Stimulated activated CD8-positive, alpha-beta memory T cell treated with anti-CD3 and anti-CD28 coated beads, Interleukin-15, amount 100 ng/mL, for 1 hour (primary cell): ENCODE measurements around the gene MYT1.

ENCODE experiments used
- DNase-seq: peaks from one replicate; pipeline ENCODE4 v3.0.0-alpha.2; 2020; ENCODE audit warnings: low read depth

The MYT1 gene

DNA sequence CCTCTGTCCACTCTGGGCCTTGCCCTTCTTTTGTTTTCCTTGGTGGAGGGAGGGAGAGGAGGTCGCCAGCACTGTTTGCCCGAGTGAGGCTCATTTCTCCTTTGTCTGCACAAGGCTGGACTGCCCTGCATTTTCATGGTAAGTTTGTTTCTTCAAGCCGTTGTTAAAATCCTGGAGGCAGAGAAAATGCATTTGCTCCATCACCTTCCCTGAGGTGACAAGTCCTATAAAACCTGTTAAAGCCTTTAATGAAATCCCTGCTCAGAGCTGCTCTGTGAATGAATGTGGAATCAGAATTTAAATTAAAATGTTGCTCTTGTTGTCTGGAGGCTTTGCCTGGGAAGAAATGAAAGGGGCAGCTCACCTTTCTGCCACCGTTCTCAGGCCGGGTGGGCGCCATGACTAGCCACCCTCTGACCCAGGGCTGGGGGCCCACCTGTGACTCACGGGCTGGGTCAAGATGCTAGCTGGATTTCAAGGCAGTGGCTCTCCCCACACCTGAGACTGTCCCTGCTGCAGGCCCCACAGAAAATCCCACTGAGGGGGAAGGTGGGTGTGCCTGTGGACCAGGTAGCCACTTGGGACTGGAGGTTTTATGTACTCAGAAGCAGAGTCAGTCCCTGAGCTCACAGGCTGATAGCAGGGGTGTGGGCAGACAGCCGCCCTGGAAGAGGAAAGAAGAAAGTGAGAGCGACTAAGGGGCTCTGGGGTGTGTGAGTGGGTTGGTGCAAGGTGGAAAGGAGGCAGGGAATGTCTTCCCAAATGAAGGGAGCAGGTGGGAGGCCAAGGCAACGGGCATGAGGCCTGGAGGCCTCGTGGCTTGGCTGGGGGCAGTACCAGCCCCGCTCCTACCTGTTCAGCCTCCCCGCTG lies 24.0 kb upstream of the MYT1 start:
- DNase-seq, result no peak

GRCh38 chr20:64140956-64141355 lies 23.3 kb upstream of the MYT1 start:
- no peak for DNase-seq

DNA sequence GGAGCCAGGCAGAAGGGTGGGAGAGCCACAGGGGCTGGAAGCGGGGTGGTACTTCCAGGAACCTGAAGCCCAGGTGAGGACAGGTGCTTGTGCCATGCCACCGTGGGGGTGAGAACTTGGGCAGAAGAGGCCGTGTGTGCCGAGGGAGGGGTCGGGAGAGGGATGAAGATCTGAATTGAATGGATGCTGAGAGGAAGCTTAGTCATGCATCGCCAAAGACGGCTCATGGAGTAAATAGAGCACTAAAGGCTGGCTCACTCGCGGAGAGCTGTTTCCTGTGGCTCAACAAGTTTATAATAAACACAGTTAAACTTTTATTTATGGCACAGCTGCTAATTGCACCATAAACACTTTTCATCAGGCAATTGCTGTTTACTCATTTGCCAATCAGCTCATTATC lies 21.7 kb upstream of the MYT1 start:
- no peak for DNase-seq

- no peak for DNase-seq
These were observed 21.0 kb upstream of the MYT1 start for GRCh38 chr20:64143018-64143801.

- DNase-seq, result no peak
These were observed 19.9 kb upstream of the MYT1 start for GRCh38 chr20:64144144-64144912.

DNA sequence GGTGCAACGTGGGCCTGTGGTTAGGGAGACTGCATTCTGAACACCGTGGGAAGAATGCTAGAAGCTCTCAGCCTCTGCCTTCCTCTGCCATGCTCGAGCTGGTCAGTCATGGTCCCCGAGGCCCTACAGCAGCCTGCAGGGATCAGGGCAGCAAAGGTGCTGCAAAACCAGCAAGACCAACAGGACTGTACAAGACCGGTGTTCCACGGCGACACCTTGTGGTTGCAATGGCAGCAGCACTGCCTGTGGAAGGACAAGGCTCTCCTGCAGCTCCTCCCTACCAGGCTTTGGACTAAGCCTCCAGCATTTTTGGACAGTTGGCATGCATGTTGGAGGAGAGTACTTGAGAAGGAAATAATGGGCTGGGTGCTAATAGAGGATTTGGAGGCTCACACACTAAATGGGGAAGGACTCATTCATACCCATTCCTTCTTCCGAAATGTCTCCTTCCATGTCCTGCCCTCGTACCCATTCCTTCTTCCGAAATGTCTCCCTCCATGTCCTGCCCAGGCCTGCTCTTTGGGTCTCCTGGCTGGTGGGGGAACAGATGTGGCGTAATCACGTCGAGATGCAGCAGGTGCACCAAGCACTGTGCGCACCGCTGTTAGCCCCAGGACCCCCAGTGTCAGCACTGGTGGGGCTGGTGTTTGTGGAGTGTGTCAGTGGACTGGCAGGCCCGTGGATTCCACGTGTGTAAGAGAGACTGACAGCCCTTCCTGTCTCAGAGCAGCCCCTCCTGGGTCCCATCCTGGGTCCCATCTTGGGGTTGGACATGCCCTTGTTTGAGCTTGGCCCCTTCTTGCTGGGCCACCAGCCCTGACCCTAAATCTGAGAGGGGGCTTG lies 18.6 kb upstream of the MYT1 start:
- DNase-seq, result no peak

- DNase-seq, result no peak
These were observed 17.8 kb upstream of the MYT1 start for GRCh38 chr20:64146301-64146935.

DNA sequence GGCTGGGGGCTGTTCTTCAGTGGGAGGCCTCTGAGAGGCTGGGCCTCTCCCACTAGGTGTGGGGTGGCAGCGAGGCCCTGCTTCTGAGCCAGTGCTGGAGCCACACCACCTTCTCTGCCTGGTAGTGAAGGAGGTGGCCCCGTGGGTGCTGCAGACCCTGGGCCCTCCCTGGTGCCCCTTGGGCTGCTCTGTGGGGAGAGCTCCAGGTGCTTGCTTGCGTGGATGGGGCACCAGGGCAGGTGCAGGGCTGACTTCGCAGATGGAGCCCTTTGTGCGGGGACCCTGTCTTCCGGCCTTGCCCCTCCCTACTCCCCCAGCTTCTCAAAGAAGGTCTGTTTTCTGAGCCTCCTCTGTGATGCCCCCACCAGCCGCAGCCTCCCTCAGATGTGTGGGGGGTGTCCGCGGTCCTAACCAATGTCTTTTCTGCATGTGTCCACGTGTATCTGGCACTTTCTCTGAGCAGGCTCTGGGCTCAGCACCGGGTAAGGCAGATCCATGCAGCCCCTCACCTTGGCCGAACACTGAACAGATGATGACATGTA lies 17.2 kb upstream of the MYT1 start:
- no peak for DNase-seq

DNA sequence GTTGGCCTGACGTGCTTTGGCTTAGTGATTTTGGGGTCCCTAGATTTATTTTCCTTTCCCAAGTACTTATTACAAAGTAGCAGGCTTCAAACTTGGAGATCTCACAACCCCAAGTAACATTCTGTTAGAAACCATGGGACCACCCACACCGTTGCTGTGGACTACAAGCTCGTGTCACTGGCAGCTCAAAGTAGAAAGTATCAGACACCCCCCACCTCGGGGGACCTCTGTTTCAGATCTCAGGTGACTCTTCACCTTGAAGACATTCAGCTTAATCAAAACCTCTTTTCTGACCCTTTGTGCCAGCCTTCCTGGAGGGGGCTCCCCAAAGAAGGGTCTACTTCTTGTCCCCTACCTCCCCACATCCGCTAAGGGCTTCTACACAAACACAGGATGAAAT lies 15.7 kb upstream of the MYT1 start:
- no peak for DNase-seq

DNA sequence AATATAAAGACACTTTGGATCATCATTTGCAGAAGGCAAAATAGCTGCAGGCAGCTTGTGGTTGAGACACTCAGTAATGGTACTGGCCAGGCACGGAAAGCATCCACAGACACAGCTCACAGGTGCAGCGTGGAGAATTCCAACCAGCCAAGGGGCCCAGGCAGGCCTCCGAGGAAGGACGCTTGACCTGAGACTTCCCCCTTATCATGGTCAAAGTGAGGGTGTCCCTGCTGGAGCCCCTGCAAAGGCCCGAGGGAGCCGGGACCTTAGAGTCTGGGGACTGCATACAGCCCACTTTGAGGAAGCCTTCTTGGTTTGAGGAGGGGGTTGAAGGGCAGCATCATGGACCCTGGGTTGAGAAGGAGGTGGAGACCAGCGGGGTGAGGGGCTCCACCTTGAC lies 15.1 kb upstream of the MYT1 start:
- no peak for DNase-seq

- no peak for DNase-seq
These were observed 14.3 kb upstream of the MYT1 start for GRCh38 chr20:64149809-64150560.

DNA sequence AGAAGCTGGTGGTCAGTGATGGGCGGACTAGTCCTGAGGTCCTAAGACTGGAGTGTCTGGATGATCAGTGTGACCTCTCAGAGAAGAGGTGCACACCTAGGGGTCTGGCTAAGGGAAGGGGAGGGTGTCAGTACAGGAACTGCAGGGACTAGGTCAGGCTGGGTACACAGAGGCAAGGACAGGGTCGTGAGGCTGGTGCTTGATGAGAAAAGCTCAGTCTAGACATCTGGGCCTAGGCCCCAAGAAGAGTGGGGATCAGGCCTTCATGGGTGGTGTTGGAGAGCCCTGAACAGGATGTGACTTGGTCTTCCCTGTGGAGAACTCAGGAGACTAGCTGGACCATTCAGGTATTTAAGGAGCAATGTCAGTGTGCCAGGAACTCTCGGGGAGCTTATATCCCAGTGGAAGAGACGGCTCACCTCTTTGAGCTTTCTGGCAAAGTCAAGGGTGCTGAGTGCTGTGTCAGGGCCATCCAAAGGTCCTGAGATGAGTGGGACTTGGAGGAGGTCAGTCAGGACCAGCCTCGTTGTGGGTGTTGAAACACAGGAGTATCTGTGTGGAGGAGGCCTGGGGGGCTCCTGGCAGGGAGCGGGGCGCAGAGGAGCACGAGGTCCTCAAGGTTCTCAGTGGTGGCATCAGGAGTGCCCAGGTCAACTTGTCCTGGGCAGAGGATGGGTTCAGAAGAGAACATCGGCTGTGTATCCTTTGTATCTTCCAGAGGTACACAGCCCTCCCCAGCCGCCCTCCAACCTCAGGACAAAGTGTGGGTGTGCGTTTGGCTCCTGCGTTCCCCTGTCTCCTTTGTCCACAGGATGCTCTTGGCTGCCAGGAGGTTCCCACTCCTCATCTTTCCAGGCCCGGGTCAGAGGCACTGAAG lies 13.3 kb upstream of the MYT1 start:
- no peak for DNase-seq

- no peak for DNase-seq
These were observed 12.4 kb upstream of the MYT1 start for GRCh38 chr20:64151633-64152530.

GRCh38 chr20:64152906-64153305 lies 11.3 kb upstream of the MYT1 start:
- no peak for DNase-seq

DNA sequence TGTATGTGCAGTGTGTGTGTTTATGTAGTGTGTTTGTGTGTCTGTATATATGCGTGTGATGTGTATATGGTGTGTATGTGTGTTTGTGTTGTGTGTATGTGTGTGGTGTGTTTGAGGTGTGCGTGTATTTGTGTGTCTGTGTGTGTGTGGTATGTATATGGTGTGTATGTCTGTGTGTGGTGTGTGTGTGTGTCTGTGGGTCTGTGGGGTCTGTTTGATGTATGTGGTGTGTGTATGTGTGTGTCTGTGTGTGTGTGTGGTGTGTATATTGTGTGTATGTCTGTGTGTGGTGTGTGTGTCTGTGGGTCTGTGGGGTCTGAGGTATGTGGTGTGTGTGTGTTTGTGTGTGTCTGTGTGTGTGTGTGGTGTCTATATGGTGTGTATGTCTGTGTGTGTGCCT lies 10.8 kb upstream of the MYT1 start:
- no peak for DNase-seq

DNA sequence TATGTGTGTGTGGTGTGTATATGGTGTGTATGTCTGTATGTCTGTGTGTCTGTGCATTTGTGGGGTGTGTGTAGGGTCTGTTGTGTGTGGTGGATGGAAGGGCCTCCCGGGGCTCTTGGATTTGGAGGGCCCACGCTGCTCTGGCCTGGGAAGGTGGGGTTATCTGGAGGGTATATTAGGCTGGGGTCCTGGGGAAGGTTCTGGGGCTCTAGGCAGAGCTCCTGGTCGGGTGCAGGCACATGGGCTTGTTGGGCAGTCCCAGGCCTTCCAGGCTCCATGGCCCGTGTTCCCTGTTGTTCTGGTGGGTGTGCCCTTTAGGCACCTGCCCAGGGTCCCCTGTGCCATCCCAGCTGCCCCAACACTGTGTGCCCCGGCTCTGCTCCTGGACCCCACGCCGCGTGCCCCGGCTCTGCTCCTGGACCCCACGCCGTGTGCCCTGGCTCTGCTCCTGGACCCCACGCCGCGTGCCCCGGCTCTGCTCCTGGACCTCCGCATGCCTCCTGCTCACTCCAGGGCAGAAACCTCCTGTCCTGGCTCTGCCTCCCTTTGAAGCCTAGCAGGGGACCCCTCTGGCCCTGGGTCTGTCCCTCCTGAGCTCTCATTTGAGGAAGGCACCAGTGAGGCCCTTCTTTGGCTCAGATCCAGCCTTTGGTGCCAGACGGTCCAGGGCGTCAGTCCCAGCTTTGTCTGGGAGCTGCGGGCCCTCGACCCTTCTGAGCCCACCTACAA lies 10.2 kb upstream of the MYT1 start:
- DNase-seq, result no peak

DNA sequence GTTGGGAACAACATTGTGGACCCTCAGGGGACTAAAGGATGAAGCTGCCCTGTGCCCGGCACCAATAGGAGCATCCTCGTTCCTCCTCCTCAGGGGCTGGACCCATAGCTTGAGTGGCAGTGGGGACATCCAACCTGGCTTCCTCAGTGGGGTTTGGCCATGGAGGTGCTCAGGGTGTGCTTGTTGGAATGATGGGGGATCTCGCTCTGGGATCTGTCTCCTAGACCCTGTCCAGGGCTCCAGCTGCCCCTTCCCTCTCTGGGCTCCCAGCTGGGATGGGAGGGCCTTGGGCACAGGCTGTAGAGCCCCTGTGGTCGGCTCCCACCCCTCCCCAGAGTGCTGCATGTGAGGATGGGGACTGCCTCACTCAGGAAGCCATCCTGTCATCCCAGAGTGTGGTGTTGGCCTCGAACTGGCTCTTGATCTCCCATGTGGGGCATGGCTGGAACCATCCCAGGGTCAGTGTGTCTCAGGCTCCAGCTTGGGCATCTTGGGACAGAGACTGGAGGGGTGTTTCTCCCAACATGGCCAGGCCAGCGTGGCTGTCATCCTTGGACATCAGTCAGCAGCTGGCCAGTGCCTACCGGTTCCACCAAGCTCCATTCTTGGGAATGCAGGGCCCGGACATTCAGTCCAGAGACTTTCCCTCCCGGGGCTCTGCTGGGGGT lies 9.5 kb upstream of the MYT1 start:
- no peak for DNase-seq
